Esophagus muscularis mucosa (tissue), 4 donors: Measurements from ENCODE around the gene FAM149A. TPM values are rescaled to one million over a fixed set of nuclear protein-coding genes. Genes with fewer than 3 reads are reported as not detected.

Experiments used
- DNase-seq: peaks from one replicate; pipeline ENCODE4 v3.0.0-alpha.2; 2017; ENCODE audit errors: extremely low spot score
- H3K27ac ChIP-seq, 4 donors: fragments of 200-600 bp; sonication (generic); replicated peaks in 1 of 4; 1 replicate in 3 of 4; 2 replicates in 1 of 4; pipeline ENCODE4 v1.5.1; 2016 to 2019; ENCODE audit warnings: mild to moderate bottlenecking in 1 of 4
- H3K27me3 ChIP-seq, 4 donors: fragments of 200-600 bp; sonication (generic); one replicate each; pipeline versions ENCODE4 v1.5.1 to v1.6.0; 2016 to 2019
- H3K36me3 ChIP-seq, 4 donors: fragments of 200-600 bp; sonication (generic); one replicate each; pipeline ENCODE4 v1.5.1; 2016 to 2019
- H3K4me1 ChIP-seq, 4 donors: fragments of 200-600 bp; sonication (generic); one replicate each; pipeline ENCODE4 v1.5.1; 2016 to 2019
- H3K4me3 ChIP-seq, 4 donors: fragments of 200-600 bp; sonication (generic); 1 replicate in 2 of 4; 2 replicates in 2 of 4; pipeline ENCODE4 v1.5.1; 2016 to 2019; ENCODE audit warnings: mild to moderate bottlenecking in 4 of 4, moderate library complexity in 1 of 4
- H3K9me3 ChIP-seq, 4 donors: fragments of 200-600 bp; sonication (generic); 1 replicate in 3 of 4; 2 replicates in 1 of 4; pipeline ENCODE4 v1.5.1; 2016 to 2019
- EP300 ChIP-seq: sonication (generic); formaldehyde crosslinking; IDR thresholded peaks from one replicate; pipeline ENCODE4 v1.6.1; 2017; ENCODE audit warnings: antibody characterized with exemption
- POLR2A ChIP-seq: fragments of 450-650 bp; IDR thresholded peaks from one replicate; pipeline ENCODE4 v1.6.1; 2017; ENCODE audit warnings: antibody characterized with exemption, moderate library complexity, mild to moderate bottlenecking, low read depth
- POLR2AphosphoS5 ChIP-seq, 2 donors: sonication (generic); formaldehyde crosslinking; IDR thresholded peaks; one replicate each; pipeline ENCODE4 v1.6.1; 2017; ENCODE audit warnings: antibody characterized with exemption in 2 of 2
- WGBS: methylation state at CpG from one replicate; pipeline ENCODE4 v1.1.5; 2018; 5-methylcytosine and 5-hydroxymethylcytosine counted together
- intact Hi-C: fragments of 100-400 bp; cut with DNase I; formaldehyde crosslinking; loops from one replicate; pipeline ENCODE4 v1.15.1; 2023
- total RNA-seq, 4 donors: library from RNA; depleted of rRNA; stranded (reverse); fragments of >200 nt; gene quantifications; one replicate each; pipeline versions ENCODE4 v1.1.0 to v1.2.1, GENCODE V29; 2016
- TF ChIP-seq, protein P1 (sequence below), 3 experiments: fragments of 200-600 bp in 2 of 3; fragments of 450-650 bp in 1 of 3; sonication (generic) in 2 of 3; IDR thresholded peaks; one replicate each; pipeline ENCODE4 v1.5.1; 2017 to 2019; ENCODE audit warnings: antibody characterized with exemption in 3 of 3, mild to moderate bottlenecking in 2 of 3, moderate library complexity in 1 of 3

FAM149A gene
- total RNA-seq, 4 donors from 2014 or later: 19.5 to 38.8 (median 33.6) TPM

DNA sequence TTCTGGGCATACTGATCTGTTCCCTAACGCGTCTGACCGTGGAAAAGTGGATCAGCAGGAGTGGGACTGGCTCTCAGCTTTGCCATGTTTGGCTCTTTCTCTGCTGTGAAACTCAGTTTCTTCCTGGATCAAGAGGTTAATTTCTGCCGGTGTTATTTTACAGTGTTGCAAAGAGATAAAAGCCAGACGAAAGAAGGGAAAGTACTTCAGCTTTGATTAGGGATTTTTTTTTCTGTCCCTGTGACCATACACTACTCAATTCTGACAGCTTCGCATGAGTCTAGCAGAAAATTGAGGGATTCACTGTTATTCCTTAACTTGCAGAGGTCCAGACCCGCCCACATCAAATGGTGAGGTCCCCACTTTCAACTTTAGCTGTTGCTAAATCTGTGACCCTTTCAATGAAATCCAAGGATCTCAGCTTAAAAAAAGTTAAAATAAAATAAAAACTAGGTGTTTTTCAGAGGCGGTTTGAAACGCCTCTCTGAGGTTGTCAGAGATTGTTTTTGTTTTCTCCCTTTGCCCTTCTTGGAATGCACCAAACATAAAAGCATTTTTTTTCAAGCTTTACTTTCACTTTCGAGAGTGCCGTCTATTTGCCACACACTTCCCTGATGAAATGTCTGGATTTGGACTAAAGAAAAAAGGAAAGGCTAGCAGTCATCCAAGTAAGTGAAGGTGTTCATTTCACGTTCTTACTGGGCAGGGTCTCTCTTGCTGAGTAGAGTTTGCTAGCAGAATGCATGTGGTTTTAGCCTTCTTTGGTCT is 35.7 kb upstream of the FAM149A start, which contains the start of gene TLR3:
Gene TLR3 (plus strand): TSS at position 576 of the 768 bp plus-strand sequence. CDS start 7,464 bp downstream, outside the sequence.
- Histone ChIP-seq H3K36me3 (no peaks in the 10 kb centered on the region), H3K4me3 (peak within 1 kb of the TSS; percentile 54 to 65 (median 62)), H3K27me3 (no peaks in the 10 kb centered on the region), H3K9me3 (no peaks in the 10 kb centered on the region), H3K27ac (peak within 1 kb of the TSS; percentile 69 to 72 (median 71)), H3K4me1 (peaks cover 6 to 18% (median 14%) of the 10 kb centered on the region in 4 donors)
- intact Hi-C loops: loop anchor here (2.0 to 5.0 kb wide), 2 partner anchors 68 to 124 kb away; partner anchors contain the start of gene CYP4V2
- WGBS: 4% methylated on average over 12 of the region's 12 CpGs
- DNase-seq: no peak
- TF ChIP-seq POLR2AphosphoS5 (IDR thresholded peaks at IDR 0.05) (no peak), POLR2A (no peak), EP300 (no peak)
- TF ChIP-seq, protein P1, sequence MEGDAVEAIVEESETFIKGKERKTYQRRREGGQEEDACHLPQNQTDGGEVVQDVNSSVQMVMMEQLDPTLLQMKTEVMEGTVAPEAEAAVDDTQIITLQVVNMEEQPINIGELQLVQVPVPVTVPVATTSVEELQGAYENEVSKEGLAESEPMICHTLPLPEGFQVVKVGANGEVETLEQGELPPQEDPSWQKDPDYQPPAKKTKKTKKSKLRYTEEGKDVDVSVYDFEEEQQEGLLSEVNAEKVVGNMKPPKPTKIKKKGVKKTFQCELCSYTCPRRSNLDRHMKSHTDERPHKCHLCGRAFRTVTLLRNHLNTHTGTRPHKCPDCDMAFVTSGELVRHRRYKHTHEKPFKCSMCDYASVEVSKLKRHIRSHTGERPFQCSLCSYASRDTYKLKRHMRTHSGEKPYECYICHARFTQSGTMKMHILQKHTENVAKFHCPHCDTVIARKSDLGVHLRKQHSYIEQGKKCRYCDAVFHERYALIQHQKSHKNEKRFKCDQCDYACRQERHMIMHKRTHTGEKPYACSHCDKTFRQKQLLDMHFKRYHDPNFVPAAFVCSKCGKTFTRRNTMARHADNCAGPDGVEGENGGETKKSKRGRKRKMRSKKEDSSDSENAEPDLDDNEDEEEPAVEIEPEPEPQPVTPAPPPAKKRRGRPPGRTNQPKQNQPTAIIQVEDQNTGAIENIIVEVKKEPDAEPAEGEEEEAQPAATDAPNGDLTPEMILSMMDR (IDR thresholded peaks at IDR 0.05): no peak

DNA sequence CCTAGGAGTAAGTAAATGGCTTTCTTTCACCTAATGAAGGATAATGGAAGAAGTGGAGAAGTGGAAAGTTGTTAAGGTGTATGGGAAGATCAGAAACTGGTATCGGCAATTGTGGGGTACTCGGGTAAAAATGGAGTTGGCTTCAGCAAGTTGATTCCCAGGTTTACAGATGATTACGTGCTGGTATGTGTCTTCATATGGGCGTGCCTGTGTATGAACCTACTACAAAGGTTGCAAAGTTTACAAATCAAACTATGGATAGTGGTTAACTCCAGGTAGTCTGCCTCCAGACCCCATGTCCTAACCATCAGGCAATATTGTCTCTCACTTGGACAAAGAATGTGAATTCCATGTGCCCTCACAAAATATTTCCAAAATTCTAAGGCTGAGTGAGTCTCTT is 34.8 kb upstream of the FAM149A start:
- Histone ChIP-seq H3K4me3 (peak overlapping the region; percentile 54 to 65 (median 62)), H3K27ac (peak overlapping the region in 3 of 4 donors; percentile 69 to 72 (median 70)), H3K36me3 (no peaks in the 10 kb centered on the region), H3K9me3 (no peaks in the 10 kb centered on the region), H3K27me3 (no peaks in the 10 kb centered on the region), H3K4me1 (peaks cover 6 to 18% (median 17%) of the 10 kb centered on the region in 4 donors)
- DNase-seq: no peak
- no peak for TF ChIP-seq POLR2AphosphoS5 (IDR thresholded peaks at IDR 0.05)
- TF ChIP-seq, protein P1 (IDR thresholded peaks at IDR 0.05): no peak
- intact Hi-C loops: loop anchor here (2.0 to 5.0 kb wide), 2 partner anchors 67 to 123 kb away; partner anchors contain the start of gene CYP4V2
- WGBS: 82% methylated on average over 4 of the region's 4 CpGs

DNA sequence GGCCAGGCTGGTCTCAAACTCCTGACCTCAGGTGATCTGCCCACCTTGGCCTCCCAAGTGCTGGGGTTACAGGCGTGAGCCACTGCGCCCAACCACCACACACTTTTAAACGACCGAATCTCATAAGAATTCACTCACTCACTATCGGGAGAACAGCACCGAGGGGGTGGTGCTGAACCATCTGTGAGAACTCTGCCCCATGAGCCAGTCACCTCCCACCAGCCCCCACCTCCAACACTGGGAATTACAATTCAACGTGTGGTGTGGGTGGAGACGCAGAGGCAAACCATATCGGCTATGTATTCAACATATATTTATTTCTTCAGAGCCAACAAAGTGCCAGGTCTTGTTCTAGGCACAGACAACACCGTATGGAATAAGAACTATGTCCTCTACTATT is 32.0 kb upstream of the FAM149A start:
- no peak overlapping the region for H3K27ac ChIP-seq
- H3K27me3 ChIP-seq: no peaks in the 10 kb centered on the region
- H3K4me3 ChIP-seq: no peak overlapping the region
- peaks cover 0 to 7% (median 0%) of the 10 kb centered on the region in 4 donors for H3K36me3 ChIP-seq
- H3K9me3 ChIP-seq: no peaks in the 10 kb centered on the region
- intact Hi-C loops: no loop called here
- peaks cover 6 to 18% (median 17%) of the 10 kb centered on the region in 4 donors for H3K4me1 ChIP-seq
- no peak for TF ChIP-seq POLR2A
- TF ChIP-seq, protein P1 (IDR thresholded peaks at IDR 0.05): no peak
- TF ChIP-seq EP300: no peak
- no peak for TF ChIP-seq POLR2AphosphoS5 (IDR thresholded peaks at IDR 0.05)
- DNase-seq: no peak
- 93% methylated on average over 10 of the region's 10 CpGs for WGBS

DNA sequence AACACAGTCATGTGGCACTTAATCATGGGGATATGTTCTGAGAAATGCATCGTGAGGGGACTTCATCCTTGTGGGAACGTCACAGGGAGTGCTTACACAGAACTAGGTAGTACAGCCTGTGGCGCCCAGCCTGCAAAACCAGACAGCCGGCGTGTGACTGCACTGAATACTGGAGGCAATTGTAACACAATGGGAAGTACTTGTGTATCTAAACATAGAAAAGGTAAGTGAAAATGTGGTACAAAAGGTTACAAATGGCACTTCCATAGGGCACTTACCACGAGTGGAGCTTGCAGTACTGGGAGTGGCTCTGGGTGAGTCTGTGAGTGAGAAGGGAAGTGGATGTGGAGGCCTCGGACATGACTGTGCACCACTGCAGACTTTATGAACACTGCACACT is 30.3 kb upstream of the FAM149A start:
- intact Hi-C loops: no loop called here
- no peak overlapping the region for H3K27ac ChIP-seq
- H3K27me3 ChIP-seq: no peaks in the 10 kb centered on the region
- H3K36me3 ChIP-seq: peaks cover 0 to 14% (median 2%) of the 10 kb centered on the region in 4 donors
- no peaks in the 10 kb centered on the region for H3K9me3 ChIP-seq
- H3K4me3 ChIP-seq: no peak overlapping the region
- DNase-seq: no peak
- WGBS: 73% methylated on average over 7 of the region's 7 CpGs
- H3K4me1 ChIP-seq: peaks cover 6 to 16% (median 10%) of the 10 kb centered on the region in 4 donors
- no peak for TF ChIP-seq POLR2A
- TF ChIP-seq POLR2AphosphoS5 (IDR thresholded peaks at IDR 0.05): no peak
- TF ChIP-seq, protein P1 (IDR thresholded peaks at IDR 0.05): no peak
- TF ChIP-seq EP300: no peak
